Dendritic cell treated with granulocyte-macrophage colony-stimulating factor and Interleukin-4, amounts not matched to agents 40 ng/mL and 50 ng/mL, for 4 days (primary cell): ENCODE data around the gene DUSP5.
"Not testable (repeated sequence)": the region's sequence is repeated elsewhere in the genome, so short reads cannot be mapped to it uniquely, and the experiment has no call there.

Experiments
- H3K27ac Mint-ChIP-seq: one replicate; pipeline ENCODE4 v1.8.0; 2022; ENCODE audit warnings: mild to moderate bottlenecking, mixed read lengths
- H3K27me3 Mint-ChIP-seq: one replicate; pipeline ENCODE4 v1.8.0; 2022; ENCODE audit warnings: mild to moderate bottlenecking, mixed read lengths
- H3K36me3 Mint-ChIP-seq: one replicate; pipeline ENCODE4 v1.8.0; 2022; ENCODE audit warnings: low read depth, mixed read lengths
- H3K4me1 Mint-ChIP-seq: one replicate; pipeline ENCODE4 v1.8.0; 2022; ENCODE audit warnings: low read depth, mixed read lengths
- H3K4me3 Mint-ChIP-seq: one replicate; pipeline ENCODE4 v1.8.0; 2022; ENCODE audit warnings: mild to moderate bottlenecking, moderate library complexity, mixed read lengths
- H3K9me3 Mint-ChIP-seq: one replicate; pipeline ENCODE4 v1.8.0; 2022; ENCODE audit warnings: mixed read lengths
- intact Hi-C: fragments of 100-400 bp; cut with micrococcal nuclease; formaldehyde crosslinking; loops from one replicate; pipeline ENCODE4 v1.15.0; 2022

DUSP5 gene

GRCh38 chr10:110528224-110528996 lies 30.7 kb downstream of the DUSP5 start:
- Mint-ChIP-seq H3K27ac (no peak overlapping the region), H3K36me3 (no peaks in the 10 kb centered on the region), H3K9me3 (no peaks in the 10 kb centered on the region), H3K4me1 (peaks cover 63% of the 10 kb centered on the region), H3K27me3 (peaks cover 48% of the 10 kb centered on the region), H3K4me3 (no peak overlapping the region)
- intact Hi-C loops, result no loop called here

GRCh38 chr10:110528997-110529524 lies 31.4 kb downstream of the DUSP5 start:
- intact Hi-C loops, H3K4me3 Mint-ChIP-seq, H3K36me3 Mint-ChIP-seq, H3K27ac Mint-ChIP-seq, H3K9me3 Mint-ChIP-seq: not testable (repeated sequence)
- Mint-ChIP-seq H3K27me3 (peaks cover 48% of the 10 kb centered on the region), H3K4me1 (peaks cover 63% of the 10 kb centered on the region)

GRCh38 chr10:110529596-110530011 lies 31.9 kb downstream of the DUSP5 start:
- Mint-ChIP-seq H3K27me3 (peaks cover 47% of the 10 kb centered on the region), H3K4me3 (no peak overlapping the region), H3K27ac (no peak overlapping the region), H3K36me3 (no peaks in the 10 kb centered on the region), H3K9me3 (no peaks in the 10 kb centered on the region), H3K4me1 (peaks cover 63% of the 10 kb centered on the region)
- intact Hi-C loops, result loop anchor here (10.0 kb wide), 1 partner anchor 105 kb away; no protein-coding TSS in a partner anchor

GRCh38 chr10:110530131-110530831 lies 32.6 kb downstream of the DUSP5 start:
- Mint-ChIP-seq H3K27ac (no peak overlapping the region), H3K9me3 (no peaks in the 10 kb centered on the region), H3K4me3 (peak overlapping the region; percentile 20)

GRCh38 chr10:110531687-110532086 lies 34.0 kb downstream of the DUSP5 start:
- Mint-ChIP-seq H3K27me3 (peaks cover 41% of the 10 kb centered on the region), H3K27ac (no peak overlapping the region), H3K9me3 (no peaks in the 10 kb centered on the region), H3K4me1 (peaks cover 65% of the 10 kb centered on the region), H3K36me3 (no peaks in the 10 kb centered on the region), H3K4me3 (no peak overlapping the region)
- intact Hi-C loops, result loop anchor here (10.0 kb wide), 1 partner anchor 107 kb away; no protein-coding TSS in a partner anchor

More at GRCh38 chr10:110530131-110530831, 32.6 kb downstream of the DUSP5 start:
- Mint-ChIP-seq H3K27me3 (peaks cover 46% of the 10 kb centered on the region), H3K4me1 (peaks cover 66% of the 10 kb centered on the region), H3K36me3 (no peaks in the 10 kb centered on the region)
- intact Hi-C loops, result loop anchor here (10.0 kb wide), 1 partner anchor 105 kb away; no protein-coding TSS in a partner anchor

- H3K36me3 Mint-ChIP-seq, H3K9me3 Mint-ChIP-seq, H3K27ac Mint-ChIP-seq, H3K4me3 Mint-ChIP-seq: not testable (repeated sequence)
- intact Hi-C loops, result loop anchor here (10.0 kb wide), 1 partner anchor 108 kb away; no protein-coding TSS in a partner anchor
- peaks cover 68% of the 10 kb centered on the region for H3K4me1 Mint-ChIP-seq
- H3K27me3 Mint-ChIP-seq, result peaks cover 45% of the 10 kb centered on the region
Observed at GRCh38 chr10:110532628-110533027, 34.9 kb downstream of the DUSP5 start.

GRCh38 chr10:110533149-110533548 lies 35.4 kb downstream of the DUSP5 start:
- H3K27ac Mint-ChIP-seq, result no peak overlapping the region
- no peaks in the 10 kb centered on the region for H3K9me3 Mint-ChIP-seq
- no peak overlapping the region for H3K4me3 Mint-ChIP-seq
- peaks cover 65% of the 10 kb centered on the region for H3K4me1 Mint-ChIP-seq
- peaks cover 43% of the 10 kb centered on the region for H3K27me3 Mint-ChIP-seq
- intact Hi-C loops, result loop anchor here (10.0 kb wide), 1 partner anchor 108 kb away; no protein-coding TSS in a partner anchor
- no peaks in the 10 kb centered on the region for H3K36me3 Mint-ChIP-seq

GRCh38 chr10:110534571-110534970 lies 36.9 kb downstream of the DUSP5 start:
- H3K27me3 Mint-ChIP-seq, result peaks cover 44% of the 10 kb centered on the region
- no peaks in the 10 kb centered on the region for H3K9me3 Mint-ChIP-seq
- peak overlapping the region; percentile 35 for H3K27ac Mint-ChIP-seq
- H3K36me3 Mint-ChIP-seq, result no peaks in the 10 kb centered on the region
- H3K4me1 Mint-ChIP-seq, result peaks cover 55% of the 10 kb centered on the region
- no peak overlapping the region for H3K4me3 Mint-ChIP-seq
- intact Hi-C loops, result loop anchor here (10.0 kb wide), 1 partner anchor 110 kb away; no protein-coding TSS in a partner anchor

GRCh38 chr10:110535958-110536891 lies 38.5 kb downstream of the DUSP5 start:
- Mint-ChIP-seq H3K9me3 (no peaks in the 10 kb centered on the region), H3K27me3 (peaks cover 29% of the 10 kb centered on the region), H3K4me3 (no peak overlapping the region), H3K27ac (peak overlapping the region; percentile 57), H3K4me1 (peaks cover 45% of the 10 kb centered on the region), H3K36me3 (no peaks in the 10 kb centered on the region)
- intact Hi-C loops, result loop anchor here (5.0 to 10.0 kb wide), 2 partner anchors 34 to 111 kb away; no protein-coding TSS in a partner anchor

GRCh38 chr10:110539091-110539490 lies 41.4 kb downstream of the DUSP5 start:
- Mint-ChIP-seq H3K36me3 (no peaks in the 10 kb centered on the region), H3K27ac (no peak overlapping the region), H3K27me3 (peaks cover 20% of the 10 kb centered on the region), H3K9me3 (no peaks in the 10 kb centered on the region), H3K4me1 (peaks cover 39% of the 10 kb centered on the region), H3K4me3 (no peak overlapping the region)
- intact Hi-C loops, result loop anchor here (5.0 to 10.0 kb wide), 2 partner anchors 37 to 114 kb away; no protein-coding TSS in a partner anchor

- intact Hi-C loops, result no loop called here
- Mint-ChIP-seq H3K36me3 (no peaks in the 10 kb centered on the region), H3K27ac (no peak overlapping the region), H3K4me3 (no peak overlapping the region), H3K4me1 (peaks cover 30% of the 10 kb centered on the region), H3K27me3 (peaks cover 16% of the 10 kb centered on the region), H3K9me3 (no peaks in the 10 kb centered on the region)
Observed at GRCh38 chr10:110540031-110540430, 42.3 kb downstream of the DUSP5 start.

- Mint-ChIP-seq H3K27me3 (peaks cover 5% of the 10 kb centered on the region), H3K4me1 (peaks cover 17% of the 10 kb centered on the region), H3K27ac (no peak overlapping the region), H3K36me3 (no peaks in the 10 kb centered on the region), H3K9me3 (no peaks in the 10 kb centered on the region), H3K4me3 (no peak overlapping the region)
- intact Hi-C loops, result loop anchor here (5.0 kb wide), 1 partner anchor 48 kb away; the partner anchor contains the start of gene DUSP5
Observed at GRCh38 chr10:110544958-110545537, 47.3 kb downstream of the DUSP5 start.

GRCh38 chr10:110546077-110546476 lies 48.4 kb downstream of the DUSP5 start:
- Mint-ChIP-seq H3K27ac (no peak overlapping the region), H3K4me3 (no peak overlapping the region), H3K27me3 (peaks cover 9% of the 10 kb centered on the region), H3K36me3 (no peaks in the 10 kb centered on the region), H3K4me1 (peaks cover 17% of the 10 kb centered on the region), H3K9me3 (no peaks in the 10 kb centered on the region)
- intact Hi-C loops, result loop anchor here (5.0 kb wide), 1 partner anchor 49 kb away; the partner anchor contains the start of gene DUSP5
